Measurements from ENCODE around the gene PCBP3. TPM values are rescaled to one million over a fixed set of nuclear protein-coding genes. Genes with fewer than 3 reads are reported as not detected.

Gene PCBP3
- polyA plus RNA-seq, 1 donor (not counting 4 experiments of a cell fraction or from before 2014, with no cell fraction given), result 0.25 TPM

DNA sequence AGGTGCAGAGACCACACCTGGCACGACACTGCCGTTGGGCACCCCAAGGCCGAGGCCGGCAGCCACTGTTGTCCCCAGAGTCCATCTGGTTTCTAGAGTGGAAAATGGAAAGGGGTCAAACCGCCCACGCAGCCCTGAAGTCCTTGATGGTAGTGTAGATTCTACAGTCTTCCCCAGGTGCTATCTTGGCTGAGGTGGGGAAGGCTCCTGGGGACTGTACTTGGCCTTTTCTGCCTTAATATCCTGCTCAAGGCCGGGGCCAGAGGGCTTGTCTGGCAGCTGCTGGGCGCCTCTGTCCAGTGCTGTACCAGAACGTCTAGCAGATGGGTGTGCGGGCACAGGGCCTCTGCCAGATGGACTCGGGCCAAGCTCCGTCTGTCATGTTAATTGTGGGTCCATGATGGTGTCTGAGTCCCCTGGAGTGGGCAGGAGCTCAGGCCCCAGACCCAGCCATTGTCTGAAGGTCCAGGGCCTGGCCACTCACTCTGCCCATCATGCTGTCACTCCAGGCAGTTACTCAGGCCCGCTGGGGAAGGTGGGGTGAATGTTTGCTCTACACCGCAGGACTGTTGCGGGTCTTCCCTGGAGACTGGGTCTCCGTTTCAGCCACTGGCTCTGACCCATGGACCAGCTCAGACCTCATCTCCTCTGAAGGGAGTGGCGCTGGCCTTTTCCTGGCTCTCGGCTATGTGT lies 176.1 kb downstream of the PCBP3 start:
- Histone ChIP-seq H3K27me3 (ENCODE audit: control insufficient read depth, extremely low read depth, insufficient read depth, low read length) (peaks cover 12% of the 10 kb centered on the region), H3K9ac (ENCODE audit: control insufficient read depth, extremely low read depth, insufficient read depth, low read length) (no peak overlapping the region), H3K27ac (ENCODE audit: control insufficient read depth, insufficient read depth, low read length) (no peak overlapping the region), H3K4me2 (ENCODE audit: control insufficient read depth, extremely low read depth, insufficient read depth, low read depth, low read length) (no peak overlapping the region), H3K9me1 (ENCODE audit: control insufficient read depth, extremely low read depth, insufficient read depth, low read length) (no peaks in the 10 kb centered on the region), H3K4me1 (ENCODE audit: control insufficient read depth, extremely low read depth, insufficient read depth, low read length) (peaks cover 21% of the 10 kb centered on the region), H3K9me3 (ENCODE audit: control insufficient read depth, low read depth, low read length) (no peaks in the 10 kb centered on the region), H3K36me3 (ENCODE audit: control insufficient read depth in 2 of 2, extremely low read depth in 1 of 2, insufficient read depth in 2 of 2, low read length in 2 of 2) (no peaks in the 10 kb centered on the region), H3K79me2 (ENCODE audit: control insufficient read depth, insufficient read depth, low read length) (no peaks in the 10 kb centered on the region), H4K20me1 (ENCODE audit: control insufficient read depth, extremely low read depth, insufficient read depth, low read length) (no peaks in the 10 kb centered on the region), H2AFZ (ENCODE audit: control insufficient read depth, low read length) (no peak overlapping the region), H3K4me3 (ENCODE audit: control insufficient read depth in 2 of 3, extremely low read depth in 1 of 3, insufficient read depth in 2 of 3, low read depth in 1 of 3, low read length in 3 of 3) (no peak overlapping the region)
- dilution Hi-C loops (cut with MboI; ENCODE audit: extremely low pct_ligation_motif_present, low sequenced_read_pairs), result no loop called here
- DNase-seq (ENCODE audit: low read depth, low spot score) (no peak), FAIRE-seq (no peak)
- TF ChIP-seq, protein P1, sequence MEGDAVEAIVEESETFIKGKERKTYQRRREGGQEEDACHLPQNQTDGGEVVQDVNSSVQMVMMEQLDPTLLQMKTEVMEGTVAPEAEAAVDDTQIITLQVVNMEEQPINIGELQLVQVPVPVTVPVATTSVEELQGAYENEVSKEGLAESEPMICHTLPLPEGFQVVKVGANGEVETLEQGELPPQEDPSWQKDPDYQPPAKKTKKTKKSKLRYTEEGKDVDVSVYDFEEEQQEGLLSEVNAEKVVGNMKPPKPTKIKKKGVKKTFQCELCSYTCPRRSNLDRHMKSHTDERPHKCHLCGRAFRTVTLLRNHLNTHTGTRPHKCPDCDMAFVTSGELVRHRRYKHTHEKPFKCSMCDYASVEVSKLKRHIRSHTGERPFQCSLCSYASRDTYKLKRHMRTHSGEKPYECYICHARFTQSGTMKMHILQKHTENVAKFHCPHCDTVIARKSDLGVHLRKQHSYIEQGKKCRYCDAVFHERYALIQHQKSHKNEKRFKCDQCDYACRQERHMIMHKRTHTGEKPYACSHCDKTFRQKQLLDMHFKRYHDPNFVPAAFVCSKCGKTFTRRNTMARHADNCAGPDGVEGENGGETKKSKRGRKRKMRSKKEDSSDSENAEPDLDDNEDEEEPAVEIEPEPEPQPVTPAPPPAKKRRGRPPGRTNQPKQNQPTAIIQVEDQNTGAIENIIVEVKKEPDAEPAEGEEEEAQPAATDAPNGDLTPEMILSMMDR (optimal IDR thresholded peaks at IDR 0.05 in 1 of 3, IDR thresholded peaks at IDR 0.05 in 1 of 3, conservative IDR thresholded peaks at IDR 0.05 in 1 of 3; ENCODE audit: extremely low read depth in 1 of 3, insufficient read depth in 2 of 3, low read length in 3 of 3), result no peak
- no peak for TF ChIP-seq EZH2 (IDR thresholded peaks at IDR 0.05; ENCODE audit: low read length)

DNA sequence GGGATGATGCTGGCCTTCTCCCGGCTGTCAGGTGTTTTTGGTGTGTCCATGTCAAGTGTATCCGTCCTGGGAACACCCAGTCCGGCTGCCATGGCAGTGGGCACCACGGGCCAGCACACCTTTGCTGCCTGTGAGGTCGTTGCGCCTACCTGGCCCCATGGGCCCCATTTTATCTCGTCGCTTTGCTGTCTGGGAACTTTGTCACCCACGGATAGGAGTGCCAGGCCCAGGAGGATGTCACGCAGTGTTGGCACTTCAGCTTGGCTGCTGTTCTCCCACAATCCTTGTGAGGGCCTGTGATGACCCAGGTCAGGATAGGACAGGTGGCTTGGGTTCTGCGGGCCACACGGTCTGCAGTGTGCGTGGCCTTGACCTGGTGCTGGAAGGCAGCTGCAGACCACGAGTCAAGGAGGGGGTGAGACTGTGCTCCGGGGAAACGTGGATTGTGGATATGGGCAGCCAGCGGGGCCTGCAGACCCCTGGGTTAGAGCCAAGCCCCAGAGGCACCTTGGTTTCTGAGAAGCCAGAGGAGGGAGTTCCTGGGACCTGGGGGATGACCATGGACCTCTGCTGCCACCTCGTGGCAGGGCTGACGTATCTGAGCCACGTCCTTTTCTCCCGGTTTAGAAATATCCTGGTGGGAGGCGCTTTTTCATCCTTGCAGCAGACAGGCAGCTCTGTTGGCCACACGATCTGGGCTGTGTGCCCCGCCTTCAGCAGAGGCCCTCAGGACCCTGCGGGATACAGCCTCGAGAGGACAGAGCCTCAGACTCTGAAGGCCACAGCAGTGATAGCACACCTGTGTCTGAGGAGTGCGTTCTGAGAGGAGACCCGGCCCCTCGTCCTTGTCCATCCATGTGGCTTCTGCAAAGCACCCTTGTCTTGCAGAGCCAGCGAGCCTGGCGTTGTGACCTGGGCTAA lies 176.9 kb downstream of the PCBP3 start:
- no peaks in the 10 kb centered on the region for H3K9me1 ChIP-seq (ENCODE audit: control insufficient read depth, extremely low read depth, insufficient read depth, low read length)
- no peak overlapping the region for H3K27ac ChIP-seq (ENCODE audit: control insufficient read depth, insufficient read depth, low read length)
- H3K27me3 ChIP-seq (ENCODE audit: control insufficient read depth, extremely low read depth, insufficient read depth, low read length), result peaks cover 12% of the 10 kb centered on the region
- TF ChIP-seq, protein P1 (optimal IDR thresholded peaks at IDR 0.05 in 1 of 3, IDR thresholded peaks at IDR 0.05 in 1 of 3, conservative IDR thresholded peaks at IDR 0.05 in 1 of 3; ENCODE audit: extremely low read depth in 1 of 3, insufficient read depth in 2 of 3, low read length in 3 of 3), result peak; percentile 80 to 93 (median 93)
- TF ChIP-seq EZH2 (IDR thresholded peaks at IDR 0.05; ENCODE audit: low read length), result no peak
- no peaks in the 10 kb centered on the region for H3K79me2 ChIP-seq (ENCODE audit: control insufficient read depth, insufficient read depth, low read length)
- no peak overlapping the region for H3K4me2 ChIP-seq (ENCODE audit: control insufficient read depth, extremely low read depth, insufficient read depth, low read depth, low read length)
- peaks cover 21% of the 10 kb centered on the region for H3K4me1 ChIP-seq (ENCODE audit: control insufficient read depth, extremely low read depth, insufficient read depth, low read length)
- DNase-seq (ENCODE audit: low read depth, low spot score), result peak; percentile 53
- peak; percentile 94 for FAIRE-seq
- H3K9ac ChIP-seq (ENCODE audit: control insufficient read depth, extremely low read depth, insufficient read depth, low read length), result no peak overlapping the region
- H3K4me3 ChIP-seq (ENCODE audit: control insufficient read depth in 2 of 3, extremely low read depth in 1 of 3, insufficient read depth in 2 of 3, low read depth in 1 of 3, low read length in 3 of 3), result no peak overlapping the region
- no peaks in the 10 kb centered on the region for H4K20me1 ChIP-seq (ENCODE audit: control insufficient read depth, extremely low read depth, insufficient read depth, low read length)
- dilution Hi-C loops (cut with MboI; ENCODE audit: extremely low pct_ligation_motif_present, low sequenced_read_pairs), result no loop called here
- H3K36me3 ChIP-seq (ENCODE audit: control insufficient read depth in 2 of 2, extremely low read depth in 1 of 2, insufficient read depth in 2 of 2, low read length in 2 of 2), result no peaks in the 10 kb centered on the region
- no peaks in the 10 kb centered on the region for H3K9me3 ChIP-seq (ENCODE audit: control insufficient read depth, low read depth, low read length)
- H2AFZ ChIP-seq (ENCODE audit: control insufficient read depth, low read length), result no peak overlapping the region
